NCI-H1105 treated with DMSO at 0.1 percent for 48 hours (cell line): ENCODE results near the gene RETREG2.

Experiments used
- DNase-seq: peaks from one replicate; lab custom pipeline; 2025; lab: John Stamatoyannopoulos, UW

The RETREG2 gene

GRCh38 chr2:219215871-219216534 is 37.9 kb downstream of the RETREG2 start:
- no peak for DNase-seq

DNA sequence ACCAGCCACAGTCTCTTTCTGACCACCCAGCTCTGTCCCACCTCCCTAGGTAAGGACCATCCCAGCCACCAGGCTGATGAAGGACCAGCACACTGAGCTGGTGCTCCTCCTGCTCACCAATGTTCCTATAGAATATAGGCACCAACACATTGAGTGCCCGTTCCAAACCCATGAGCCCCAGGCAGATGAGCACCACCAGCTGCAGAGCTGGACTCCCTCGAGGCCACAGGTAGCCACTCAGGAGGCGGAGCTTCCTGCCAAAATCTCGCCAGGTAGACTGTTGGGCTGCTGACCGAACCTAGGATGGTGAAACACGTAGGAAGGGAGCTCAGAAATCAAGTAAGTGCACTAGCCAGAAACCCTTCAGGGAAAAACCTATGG is 38.5 kb downstream of the RETREG2 start:
- DNase-seq: no peak

DNA sequence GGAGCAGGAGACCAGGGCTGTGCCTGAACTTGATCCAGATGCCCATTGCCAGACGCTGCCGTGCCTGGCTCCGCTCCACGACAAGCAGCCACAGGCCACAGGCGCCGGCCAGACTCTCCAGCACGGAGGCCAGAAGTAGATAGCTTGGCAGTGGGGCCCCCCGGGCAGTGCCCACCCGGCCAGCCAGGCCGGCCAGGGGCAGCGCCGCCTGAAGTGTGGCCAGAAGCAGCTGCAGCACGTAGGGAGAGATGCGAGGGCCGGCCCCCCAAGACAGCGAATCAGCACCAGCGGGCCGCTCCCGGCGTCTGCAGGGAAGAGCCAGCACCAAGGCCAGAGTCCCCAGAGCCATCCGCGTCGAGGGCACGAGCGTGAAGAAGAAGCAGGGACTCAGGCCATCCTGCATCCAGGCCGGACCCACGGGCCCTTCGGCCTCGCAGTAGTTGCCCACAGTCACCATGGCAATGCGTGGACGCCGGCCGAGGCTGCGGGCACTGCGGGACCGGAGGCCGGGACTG is 40.2 kb downstream of the RETREG2 start:
- DNase-seq: peak; percentile 57

DNA sequence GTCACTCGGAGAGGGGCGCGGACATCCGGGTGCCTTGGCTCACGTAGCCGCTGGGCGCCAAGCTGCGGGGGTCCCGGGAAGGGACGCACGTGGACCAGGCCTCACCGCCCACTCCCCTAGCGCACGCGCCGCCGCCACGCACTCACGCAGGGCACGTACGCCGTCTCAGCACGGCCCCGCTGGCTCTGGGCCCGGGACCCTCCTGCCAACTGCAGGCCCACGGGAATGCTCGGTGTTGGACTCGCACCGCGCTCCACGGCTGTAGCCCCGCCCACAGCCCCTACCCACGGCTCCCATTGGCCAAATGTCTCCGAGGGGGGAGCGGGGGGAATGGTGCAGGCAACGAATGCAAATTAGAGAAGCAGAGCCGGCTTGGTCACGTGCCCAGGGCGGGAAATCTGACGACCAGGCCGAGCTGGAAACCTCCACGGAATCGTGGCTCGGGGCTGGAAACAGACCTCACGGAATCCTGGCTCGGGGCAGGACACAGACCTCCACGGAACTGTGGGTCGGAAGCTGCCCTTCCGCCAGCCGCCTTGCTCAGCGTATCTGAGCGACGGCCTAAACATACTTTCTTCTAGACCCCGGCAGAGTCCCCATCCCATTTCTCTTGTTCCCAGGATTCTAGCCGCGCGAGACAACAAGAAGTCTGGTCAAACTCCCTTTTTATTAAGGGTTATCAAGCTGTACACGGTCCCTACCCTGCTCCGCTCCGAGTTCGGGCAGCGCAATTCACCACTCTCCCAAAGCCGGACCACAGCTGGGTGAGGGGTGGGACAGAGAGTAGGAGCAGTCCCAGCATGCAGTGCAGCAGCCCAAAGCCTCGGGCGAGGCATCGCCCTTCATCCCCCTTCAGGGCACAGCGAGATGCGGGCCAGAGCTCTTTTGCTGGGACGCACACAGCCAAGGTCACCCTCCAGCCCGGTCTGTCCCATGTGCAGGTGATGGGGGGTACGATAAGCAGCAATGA is 40.9 kb downstream of the RETREG2 start, which contains the start of gene ABCB6:
Gene ABCB6, minus strand, starts transcription at position 227 of the 970 bp plus-strand sequence. CDS start 285 bp downstream, outside the sequence.
- peak; percentile 87 for DNase-seq

- no peak for DNase-seq
These were observed 41.9 kb downstream of the RETREG2 start for GRCh38 chr2:219219784-219220532.

DNA sequence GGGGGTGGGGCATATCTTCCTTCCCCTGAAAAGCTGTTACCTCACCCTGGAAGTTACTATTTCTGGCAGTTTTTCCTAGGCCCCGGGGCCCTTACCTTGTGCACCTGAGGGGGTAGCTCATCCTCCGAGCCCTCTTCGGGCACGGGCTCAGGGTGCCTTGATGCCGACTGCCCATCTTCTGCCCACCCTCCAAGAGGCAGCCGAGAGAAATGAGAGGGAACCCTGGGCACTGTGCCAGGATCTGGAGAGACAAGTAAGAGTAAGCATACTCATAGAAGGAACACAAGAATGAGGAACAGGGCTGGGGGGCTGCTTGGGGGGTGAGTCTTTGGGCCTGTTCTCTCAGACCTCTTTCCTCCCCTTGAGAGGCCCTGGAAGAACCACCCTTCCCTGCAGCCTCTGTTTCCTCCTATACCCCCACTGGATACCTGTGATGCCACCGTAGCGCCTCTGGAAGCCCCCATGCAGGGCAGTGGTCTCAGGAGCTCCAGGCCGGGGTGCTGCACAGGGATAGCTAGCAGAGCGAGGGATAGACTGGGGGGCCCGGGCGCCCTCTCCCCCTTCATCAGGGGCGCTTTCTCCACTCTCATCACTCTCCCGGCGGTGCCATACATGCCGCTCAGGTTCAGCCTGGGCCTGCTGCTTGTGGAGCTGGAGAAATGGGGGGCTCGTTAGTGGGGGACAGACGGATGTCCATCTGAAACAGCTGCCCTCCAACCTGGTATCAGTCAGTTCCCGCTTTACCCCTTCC is 42.8 kb downstream of the RETREG2 start:
- DNase-seq: no peak

GRCh38 chr2:219221957-219222518 is 44.0 kb downstream of the RETREG2 start:
- DNase-seq: no peak

DNA sequence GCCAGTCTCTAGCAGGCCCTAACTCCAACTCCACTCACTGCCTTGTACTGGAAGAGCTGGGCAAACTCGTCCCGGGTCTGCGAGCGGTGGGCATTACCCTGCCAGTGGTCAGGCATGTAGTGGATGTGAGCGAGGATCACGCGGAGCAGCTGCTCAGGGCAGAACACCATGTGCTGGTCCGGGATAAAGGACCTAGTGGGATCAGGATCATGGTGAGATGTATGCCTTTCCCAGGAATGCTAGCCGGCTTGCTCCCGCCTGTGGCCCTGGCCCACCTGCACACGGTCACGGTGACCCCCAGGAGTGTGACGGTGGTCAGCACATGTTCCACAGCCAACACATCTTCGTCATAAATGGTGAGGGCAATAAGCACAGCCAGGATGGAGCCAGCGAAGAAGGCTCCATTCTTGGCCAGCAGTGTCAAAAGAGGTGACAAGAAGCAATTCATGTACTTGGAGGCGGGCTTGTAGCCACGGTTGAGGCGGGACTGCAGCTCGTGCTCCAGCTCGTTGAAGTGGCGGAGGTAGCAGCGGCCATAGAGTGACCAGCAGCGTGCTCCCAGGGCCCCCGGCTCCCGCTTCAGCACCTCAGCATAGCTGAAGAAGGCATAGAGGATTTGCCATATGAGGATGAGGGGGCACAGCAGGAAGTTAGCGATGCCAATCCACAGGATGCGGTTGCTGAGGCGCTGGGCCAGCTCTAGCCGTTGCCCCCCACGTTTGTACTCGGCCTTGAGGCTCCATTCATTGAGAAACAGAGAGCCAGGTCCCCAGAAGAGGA is 45.9 kb downstream of the RETREG2 start:
- DNase-seq: no peak

GRCh38 chr2:219225350-219225749 is 47.3 kb downstream of the RETREG2 start:
- no peak for DNase-seq

DNA sequence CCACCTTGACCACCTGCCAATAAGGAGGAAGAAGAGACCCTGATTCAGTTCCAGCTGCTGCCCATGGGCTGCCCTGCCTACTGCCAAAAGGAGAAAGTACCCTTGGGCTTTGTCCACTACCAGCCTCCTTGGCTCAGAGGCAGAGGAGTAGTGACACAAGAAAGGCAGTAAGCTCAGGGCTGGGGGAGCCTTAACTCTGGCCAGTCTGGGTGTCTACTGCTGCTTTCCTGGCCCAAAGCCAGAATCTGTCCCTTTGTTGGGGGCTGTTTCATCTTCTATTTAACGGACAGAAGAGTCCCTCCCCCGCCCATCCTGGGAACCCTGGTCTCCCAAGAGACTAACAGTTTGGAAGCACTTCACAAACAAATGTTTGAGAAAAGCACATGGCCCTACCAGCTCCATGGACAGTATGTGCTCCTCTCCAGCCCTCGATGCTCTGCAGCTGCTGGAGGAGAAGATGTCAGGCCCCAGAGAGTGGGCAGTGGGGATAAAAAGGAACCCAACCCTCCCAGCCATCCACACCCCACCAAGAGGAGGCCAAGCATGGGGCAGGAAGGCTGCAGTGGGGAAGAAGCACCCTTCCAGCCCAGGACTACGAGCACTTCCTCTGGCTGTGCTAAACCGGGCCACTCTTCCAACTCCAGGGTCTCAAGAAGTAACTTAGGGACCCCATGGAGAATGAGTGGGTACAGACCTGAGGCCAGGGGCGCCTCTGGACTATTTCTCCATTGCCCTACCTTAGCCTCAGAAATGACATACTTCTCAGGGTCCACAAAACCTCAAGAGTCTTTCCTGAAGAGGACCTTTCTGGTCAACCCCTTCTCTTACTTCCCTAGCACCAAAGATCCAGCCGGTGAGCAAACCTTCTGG is 50.2 kb downstream of the RETREG2 start:
- DNase-seq: no peak

DNA sequence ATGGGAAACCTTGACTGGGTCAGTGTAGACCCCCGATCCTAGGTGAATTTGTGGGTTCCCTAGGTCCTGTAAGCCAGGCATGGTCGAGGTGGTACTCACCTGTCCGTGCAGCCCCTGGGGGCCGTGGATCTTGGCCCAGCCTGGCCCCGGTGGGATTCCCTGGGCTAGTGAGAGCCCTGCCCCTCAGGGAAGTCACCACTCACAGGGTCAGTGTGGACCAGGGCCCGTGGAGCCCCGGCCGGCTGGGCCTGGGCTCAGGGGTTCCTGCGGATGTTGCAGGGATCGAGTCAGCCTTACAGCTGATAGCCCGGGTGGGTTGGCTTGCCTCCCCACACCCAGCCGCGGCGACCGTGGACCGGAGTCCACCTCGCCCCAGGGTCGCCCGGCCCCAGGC is 50.8 kb downstream of the RETREG2 start:
- DNase-seq: no peak

GRCh38 chr2:219229305-219230058 is 51.4 kb downstream of the RETREG2 start, which contains the start of the genes ANKZF1 and ATG9A:
Gene ANKZF1, plus strand, starts transcription at chr2:219229806. Its CDS starts 452 bp downstream, at chr2:219230258.
Gene ATG9A, minus strand, starts transcription at chr2:219229636. Its CDS starts 1,612 bp downstream, at chr2:219228024.
- DNase-seq: peak; percentile 97

DNA sequence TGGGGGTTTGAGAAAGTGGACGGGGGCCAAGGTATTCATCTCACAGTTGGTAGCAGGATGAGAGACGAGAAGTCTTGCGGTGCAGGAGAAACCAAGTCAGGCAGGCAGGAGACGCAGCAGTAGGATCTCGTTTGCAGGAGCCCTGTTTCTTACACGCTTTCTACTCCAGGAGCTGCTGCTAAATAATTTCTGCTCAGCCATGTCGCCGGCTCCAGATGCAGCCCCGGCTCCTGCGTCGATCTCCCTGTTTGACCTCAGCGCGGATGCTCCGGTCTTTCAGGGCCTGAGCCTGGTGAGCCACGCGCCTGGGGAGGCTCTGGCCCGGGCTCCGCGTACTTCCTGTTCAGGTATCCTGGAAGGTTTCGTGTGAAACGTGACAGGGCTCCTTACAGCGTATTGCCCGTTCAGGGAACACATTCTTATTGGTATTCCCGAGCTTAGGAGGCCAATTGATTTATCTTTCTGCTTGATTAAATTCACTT is 52.0 kb downstream of the RETREG2 start:
- no peak for DNase-seq

- no peak for DNase-seq
These were observed 56.3 kb downstream of the RETREG2 start for GRCh38 chr2:219234331-219234730.
